Panc1 (cell line): ENCODE results near the gene ZNF792.

Source experiments
- POLR2AphosphoS5 ChIP-seq: IDR thresholded peaks from 2 replicates; pipeline ENCODE4 v1.6.1; 2012; ENCODE audit warnings: mild to moderate bottlenecking, low read depth, low read length, moderate library complexity
- TF ChIP-seq, protein P1 (sequence below): fragments of 450-650 bp; IDR thresholded peaks from 2 replicates; pipeline ENCODE4 v1.5.1; 2017; ENCODE audit warnings: mild to moderate bottlenecking
- TF ChIP-seq, protein P2 (sequence below), 2 experiments: IDR thresholded peaks; 2 replicates each; pipeline ENCODE4 v1.6.1; 2011 to 2012; ENCODE audit warnings: low read depth in 2 of 2, control low read depth in 1 of 2, low read length in 1 of 2, mild to moderate bottlenecking in 1 of 2, moderate library complexity in 1 of 2; ENCODE audit not compliant: insufficient read depth in 1 of 2

DNA sequence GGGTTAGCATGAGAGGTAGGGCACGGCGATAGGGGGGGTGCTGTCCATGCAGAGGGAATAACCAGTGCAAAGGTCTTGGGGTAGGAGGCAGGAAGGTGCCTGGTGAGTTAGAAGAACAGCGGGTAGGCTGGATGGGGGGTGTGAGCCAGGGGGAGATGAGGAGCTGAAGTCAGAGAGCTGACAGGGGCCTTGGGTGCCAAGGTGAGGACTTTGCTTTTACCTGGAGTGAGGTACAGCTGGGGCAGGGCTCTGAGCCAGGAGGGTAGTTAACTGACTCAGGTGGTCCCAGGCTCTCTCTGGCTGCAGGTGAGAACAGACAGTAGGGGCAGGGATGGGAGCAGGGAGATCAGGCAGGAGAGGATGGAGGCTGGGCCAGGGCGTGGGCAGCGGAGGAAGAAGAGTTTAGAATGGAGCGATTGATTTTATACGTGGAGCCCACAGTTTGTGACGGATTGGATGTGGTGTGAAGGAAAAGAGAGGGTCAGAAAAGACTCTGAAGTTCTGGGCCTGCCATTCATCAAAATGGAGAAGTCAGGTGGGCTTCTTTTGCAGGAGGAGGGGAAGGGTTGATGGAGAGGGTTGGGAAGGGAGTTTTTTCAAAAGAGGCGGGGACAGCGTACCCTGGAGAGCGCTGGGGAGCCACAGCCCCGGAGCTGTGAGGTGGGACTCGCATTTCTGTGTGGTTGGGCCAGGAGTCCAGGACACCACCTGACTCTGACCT is 34.9 kb upstream of the ZNF792 start:
- TF ChIP-seq, protein P1, sequence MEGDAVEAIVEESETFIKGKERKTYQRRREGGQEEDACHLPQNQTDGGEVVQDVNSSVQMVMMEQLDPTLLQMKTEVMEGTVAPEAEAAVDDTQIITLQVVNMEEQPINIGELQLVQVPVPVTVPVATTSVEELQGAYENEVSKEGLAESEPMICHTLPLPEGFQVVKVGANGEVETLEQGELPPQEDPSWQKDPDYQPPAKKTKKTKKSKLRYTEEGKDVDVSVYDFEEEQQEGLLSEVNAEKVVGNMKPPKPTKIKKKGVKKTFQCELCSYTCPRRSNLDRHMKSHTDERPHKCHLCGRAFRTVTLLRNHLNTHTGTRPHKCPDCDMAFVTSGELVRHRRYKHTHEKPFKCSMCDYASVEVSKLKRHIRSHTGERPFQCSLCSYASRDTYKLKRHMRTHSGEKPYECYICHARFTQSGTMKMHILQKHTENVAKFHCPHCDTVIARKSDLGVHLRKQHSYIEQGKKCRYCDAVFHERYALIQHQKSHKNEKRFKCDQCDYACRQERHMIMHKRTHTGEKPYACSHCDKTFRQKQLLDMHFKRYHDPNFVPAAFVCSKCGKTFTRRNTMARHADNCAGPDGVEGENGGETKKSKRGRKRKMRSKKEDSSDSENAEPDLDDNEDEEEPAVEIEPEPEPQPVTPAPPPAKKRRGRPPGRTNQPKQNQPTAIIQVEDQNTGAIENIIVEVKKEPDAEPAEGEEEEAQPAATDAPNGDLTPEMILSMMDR, result no peak
- TF ChIP-seq, protein P2, sequence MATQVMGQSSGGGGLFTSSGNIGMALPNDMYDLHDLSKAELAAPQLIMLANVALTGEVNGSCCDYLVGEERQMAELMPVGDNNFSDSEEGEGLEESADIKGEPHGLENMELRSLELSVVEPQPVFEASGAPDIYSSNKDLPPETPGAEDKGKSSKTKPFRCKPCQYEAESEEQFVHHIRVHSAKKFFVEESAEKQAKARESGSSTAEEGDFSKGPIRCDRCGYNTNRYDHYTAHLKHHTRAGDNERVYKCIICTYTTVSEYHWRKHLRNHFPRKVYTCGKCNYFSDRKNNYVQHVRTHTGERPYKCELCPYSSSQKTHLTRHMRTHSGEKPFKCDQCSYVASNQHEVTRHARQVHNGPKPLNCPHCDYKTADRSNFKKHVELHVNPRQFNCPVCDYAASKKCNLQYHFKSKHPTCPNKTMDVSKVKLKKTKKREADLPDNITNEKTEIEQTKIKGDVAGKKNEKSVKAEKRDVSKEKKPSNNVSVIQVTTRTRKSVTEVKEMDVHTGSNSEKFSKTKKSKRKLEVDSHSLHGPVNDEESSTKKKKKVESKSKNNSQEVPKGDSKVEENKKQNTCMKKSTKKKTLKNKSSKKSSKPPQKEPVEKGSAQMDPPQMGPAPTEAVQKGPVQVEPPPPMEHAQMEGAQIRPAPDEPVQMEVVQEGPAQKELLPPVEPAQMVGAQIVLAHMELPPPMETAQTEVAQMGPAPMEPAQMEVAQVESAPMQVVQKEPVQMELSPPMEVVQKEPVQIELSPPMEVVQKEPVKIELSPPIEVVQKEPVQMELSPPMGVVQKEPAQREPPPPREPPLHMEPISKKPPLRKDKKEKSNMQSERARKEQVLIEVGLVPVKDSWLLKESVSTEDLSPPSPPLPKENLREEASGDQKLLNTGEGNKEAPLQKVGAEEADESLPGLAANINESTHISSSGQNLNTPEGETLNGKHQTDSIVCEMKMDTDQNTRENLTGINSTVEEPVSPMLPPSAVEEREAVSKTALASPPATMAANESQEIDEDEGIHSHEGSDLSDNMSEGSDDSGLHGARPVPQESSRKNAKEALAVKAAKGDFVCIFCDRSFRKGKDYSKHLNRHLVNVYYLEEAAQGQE (IDR thresholded peaks at IDR 0.05; ENCODE audit: insufficient read depth in 1 of 2, low read depth in 2 of 2, low read length in 1 of 2), result no peak
- no peak for TF ChIP-seq POLR2AphosphoS5
